HG03457 (cell line): ENCODE data around the gene INHBB.
"Not testable (repeated sequence)": the region's sequence is repeated elsewhere in the genome, so short reads cannot be mapped to it uniquely, and the experiment has no call there.

ENCODE experiments used
- ATAC-seq: cut with Tn5 transposase; IDR thresholded peaks from one replicate; pipeline ENCODE4 v1.9.1; 2021; ENCODE audit warnings: moderate number of reproducible peaks; ENCODE audit not compliant: unreplicated experiment

INHBB gene

DNA sequence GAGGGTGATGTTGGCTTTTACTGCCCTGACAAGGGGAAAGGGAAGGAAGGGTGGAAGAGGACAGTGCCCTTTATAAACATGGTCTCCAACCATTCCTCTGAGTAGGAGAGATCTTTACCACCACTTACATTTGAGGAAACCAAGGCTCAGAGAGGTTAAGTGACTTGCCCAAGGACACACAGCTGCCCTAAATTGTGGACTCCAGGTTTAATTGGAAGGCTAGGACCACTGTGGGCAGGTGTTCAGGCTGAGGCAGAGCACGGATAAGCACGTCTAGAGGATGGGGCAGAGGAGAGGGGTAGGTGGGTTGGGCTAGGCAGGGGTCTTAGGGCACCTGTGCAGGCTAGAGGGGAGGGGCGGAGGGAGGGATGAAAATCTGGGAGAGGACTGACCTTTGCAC lies 32.7 kb downstream of the INHBB start:
- ATAC-seq = no peak

DNA sequence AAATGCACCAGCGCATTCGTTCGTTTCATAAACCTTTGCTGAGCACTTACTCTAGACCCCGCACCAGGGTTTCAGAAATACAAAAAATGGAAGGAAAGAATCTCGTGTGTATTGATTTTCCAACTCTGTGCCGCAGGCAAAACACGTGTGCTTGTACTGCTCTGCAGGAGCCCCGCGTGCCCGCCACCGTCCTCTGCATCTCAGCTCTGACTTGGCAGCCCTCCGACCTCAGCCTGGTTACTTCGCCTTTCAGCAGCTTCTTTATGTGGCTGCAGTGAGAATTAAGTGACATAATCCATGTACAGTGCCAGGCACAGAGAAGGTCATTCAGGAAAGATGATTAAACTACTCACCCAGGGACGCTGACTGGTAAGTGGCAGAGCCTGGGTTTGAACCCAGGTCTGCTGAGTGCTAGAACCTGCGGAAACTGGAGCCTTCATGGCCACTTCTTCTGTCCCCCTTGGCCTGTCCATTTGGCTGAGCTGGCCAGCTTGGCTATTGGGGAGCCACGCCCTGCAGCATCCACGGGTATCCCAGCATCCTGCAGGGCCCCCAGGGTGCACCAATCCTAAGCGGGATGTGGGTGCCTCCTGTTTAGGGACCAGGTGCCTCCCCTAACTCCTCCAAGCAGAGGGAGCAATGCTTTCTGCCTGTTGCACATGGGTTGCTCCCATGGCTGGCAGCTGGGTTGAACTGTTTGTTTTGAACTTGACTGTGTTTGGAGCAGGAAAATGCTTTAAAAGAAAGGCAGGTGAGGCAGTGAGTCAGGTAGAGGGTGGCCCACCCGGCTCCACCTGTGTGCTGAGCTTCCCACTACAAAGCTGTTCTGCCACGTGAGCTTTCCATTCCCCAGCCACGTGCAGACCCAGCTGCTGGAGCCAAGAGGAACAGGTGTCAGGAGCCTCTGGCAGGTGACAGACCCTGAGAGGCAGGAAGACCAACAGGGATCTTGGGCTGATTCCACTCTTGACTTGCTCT lies 34.3 kb downstream of the INHBB start:
- ATAC-seq = no peak

GRCh38 chr2:120381192-120381591 lies 35.3 kb downstream of the INHBB start:
- no peak for ATAC-seq

DNA sequence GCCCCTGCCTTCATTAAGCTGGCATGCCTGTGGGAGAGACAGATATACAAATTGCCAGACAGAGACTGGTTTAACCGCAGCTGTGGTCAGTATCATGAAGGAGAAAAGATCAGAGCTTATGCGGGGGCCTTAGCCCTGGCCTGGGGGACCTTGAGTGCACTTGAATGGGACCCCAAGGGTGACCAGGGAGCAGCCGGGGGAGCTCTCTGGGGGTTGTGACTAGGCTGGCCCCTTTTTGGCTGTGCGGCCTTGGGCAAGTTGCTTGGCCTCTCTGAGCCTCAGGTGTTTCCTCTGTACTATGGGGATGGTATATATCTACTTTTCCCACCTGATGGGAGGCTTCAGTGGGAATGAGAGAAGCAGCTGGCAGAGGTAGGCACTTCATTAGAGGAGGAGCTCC lies 35.7 kb downstream of the INHBB start:
- no peak for ATAC-seq

GRCh38 chr2:120382541-120383144 lies 36.7 kb downstream of the INHBB start:
- no peak for ATAC-seq

- ATAC-seq = no peak
Observed at GRCh38 chr2:120383191-120383590, 37.3 kb downstream of the INHBB start.

GRCh38 chr2:120383631-120384340 lies 37.9 kb downstream of the INHBB start:
- ATAC-seq = no peak

- ATAC-seq = no peak
Observed at GRCh38 chr2:120384486-120385354, 38.8 kb downstream of the INHBB start.

- no peak for ATAC-seq
Observed at GRCh38 chr2:120385355-120386127, 39.6 kb downstream of the INHBB start.

DNA sequence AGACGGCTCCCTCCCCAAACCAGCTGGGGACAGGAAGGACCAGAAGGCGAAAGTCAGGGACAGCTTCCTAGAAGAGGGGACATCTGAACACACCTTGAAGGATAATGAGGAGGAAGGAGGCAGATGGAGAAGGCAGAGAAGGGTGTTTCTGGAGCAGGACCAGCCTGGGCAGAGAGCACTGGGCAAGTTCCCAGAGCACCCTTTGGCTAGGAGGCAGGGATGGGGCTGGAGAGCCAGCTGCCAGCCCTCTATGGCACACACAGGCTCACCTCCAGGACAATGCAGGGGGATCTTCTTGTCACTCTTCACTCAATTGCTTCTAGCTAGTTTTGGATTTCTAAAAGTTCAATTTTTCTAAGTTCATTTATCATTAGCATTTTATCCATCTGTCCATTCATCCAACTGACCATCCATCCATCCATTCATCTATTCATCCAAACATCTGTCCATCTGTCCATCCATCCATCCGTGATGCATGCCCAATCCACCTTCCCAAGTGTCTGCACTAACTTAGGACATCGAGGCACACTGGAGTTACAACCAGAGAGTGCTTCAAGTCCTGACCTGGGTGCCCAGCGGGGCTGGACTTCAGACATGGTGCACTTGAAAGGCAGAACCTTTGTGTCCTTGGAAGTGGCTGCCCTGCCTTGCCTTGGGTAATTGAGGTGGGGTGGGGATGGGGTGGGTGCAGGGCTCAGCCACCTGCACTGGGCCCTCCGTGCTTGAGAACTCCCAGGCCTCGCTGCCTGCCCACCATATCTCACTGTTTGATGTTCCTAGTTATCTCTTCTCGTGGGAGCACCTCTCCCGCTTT lies 42.5 kb downstream of the INHBB start:
- ATAC-seq = no peak

GRCh38 chr2:120389036-120389391 lies 43.1 kb downstream of the INHBB start:
- no peak for ATAC-seq

DNA sequence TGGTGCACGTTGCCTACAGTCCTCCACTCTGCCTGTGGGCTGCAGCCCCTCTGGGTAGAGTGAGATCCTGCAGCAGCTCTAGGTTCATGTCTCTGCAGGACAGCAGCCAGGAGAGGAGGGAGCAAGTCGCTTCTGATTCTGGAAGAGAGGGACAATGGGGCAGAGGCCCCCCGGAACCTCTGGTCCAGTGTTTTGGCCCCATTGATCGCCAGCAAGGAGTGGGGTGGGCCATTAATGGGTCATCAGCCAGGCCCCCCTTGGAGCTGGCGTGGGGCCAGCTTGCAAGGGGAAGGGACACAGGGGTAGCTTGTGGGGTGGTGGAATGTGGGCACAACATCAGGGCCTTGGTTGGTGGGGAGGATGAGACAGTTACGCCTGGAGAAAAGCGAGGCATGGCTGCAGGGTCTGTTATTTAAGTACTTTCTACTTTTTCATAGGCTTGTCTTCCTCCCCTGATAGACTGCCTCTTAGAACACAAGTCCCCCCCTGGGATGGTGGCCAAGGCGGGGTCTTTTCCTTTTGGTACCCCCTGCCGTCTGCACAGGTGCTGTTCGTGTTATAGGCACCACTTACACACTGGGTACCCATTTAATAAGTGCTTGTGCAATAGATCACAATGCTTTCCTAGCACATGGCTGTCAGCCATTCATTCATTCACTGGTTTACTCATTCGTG lies 44.6 kb downstream of the INHBB start:
- no peak for ATAC-seq

DNA sequence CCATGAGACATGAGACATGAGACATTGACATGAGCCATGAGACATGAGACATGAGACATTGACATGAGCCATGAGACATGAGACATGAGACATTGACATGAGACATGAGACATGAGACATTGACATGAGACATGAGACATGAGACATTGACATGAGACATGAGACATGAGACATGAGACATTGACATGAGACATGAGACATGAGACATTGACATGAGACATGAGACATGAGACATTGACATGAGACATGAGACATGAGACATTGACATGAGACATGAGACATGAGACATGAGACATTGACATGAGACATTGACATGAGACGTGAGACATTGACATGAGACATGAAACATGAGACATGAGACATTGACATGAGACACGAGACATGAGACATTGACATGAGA lies 45.4 kb downstream of the INHBB start:
- ATAC-seq = not testable (repeated sequence)

DNA sequence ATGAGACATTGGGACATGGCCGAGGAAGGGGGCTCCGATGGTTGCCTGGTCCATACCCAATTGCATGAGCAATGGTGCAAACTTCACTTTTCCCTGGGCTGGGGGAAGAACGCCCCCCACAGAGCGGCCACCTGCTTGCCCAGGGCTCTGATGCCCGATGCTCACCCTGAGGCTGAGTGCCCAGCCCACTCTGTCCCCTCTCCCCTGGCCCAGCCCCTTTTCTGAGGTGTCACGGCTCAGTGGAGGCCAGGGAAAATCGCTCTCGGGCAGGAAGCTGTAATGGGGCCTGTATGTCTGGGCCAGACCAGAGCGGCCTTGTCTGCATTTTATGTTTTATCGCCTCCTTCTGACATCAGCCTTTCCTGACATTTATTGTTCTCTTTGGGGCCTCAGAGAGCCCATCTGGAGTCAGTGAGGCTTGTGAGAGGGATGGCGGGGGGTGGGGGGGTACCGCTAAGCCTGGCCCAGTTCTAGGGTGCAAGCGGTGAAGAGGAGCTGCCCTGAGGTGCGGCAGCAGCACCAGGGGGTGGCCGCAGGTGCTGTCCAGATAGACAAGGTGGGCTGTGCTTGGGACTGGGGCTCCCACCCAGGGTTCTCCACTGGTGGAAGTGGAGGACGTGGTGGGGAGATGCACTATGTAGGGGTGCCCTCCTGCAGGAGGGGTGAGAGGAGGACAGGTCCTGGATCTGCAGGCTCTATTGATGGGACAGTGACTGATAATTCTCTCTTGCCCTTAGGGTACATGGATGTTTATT lies 46.2 kb downstream of the INHBB start:
- no peak for ATAC-seq

- no peak for ATAC-seq
Observed at GRCh38 chr2:120392923-120393322, 47.0 kb downstream of the INHBB start.

- no peak for ATAC-seq
Observed at GRCh38 chr2:120393456-120393855, 47.5 kb downstream of the INHBB start.

DNA sequence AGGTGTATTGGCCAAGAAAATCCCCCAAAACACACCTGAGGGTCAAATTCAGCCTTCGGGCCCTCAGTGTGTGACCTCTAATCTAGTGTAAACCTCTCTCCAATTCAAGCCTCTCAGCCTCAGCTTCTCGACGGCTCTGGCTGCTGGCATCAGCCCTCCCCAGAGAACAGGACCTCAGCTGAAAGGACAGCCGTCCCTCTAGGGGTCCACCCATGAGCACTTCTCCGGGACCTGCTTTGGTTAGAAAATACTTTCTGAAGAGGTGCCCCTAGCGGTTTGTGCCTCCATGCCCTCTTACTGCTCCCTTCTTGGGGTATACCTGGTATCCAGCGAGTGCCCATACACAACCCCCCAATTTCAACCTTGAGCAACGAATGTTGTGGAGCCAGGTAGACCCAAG lies 48.8 kb downstream of the INHBB start:
- ATAC-seq = no peak
